Measurements from ENCODE around the gene RYR3.
"Not testable (repeated sequence)": the region's sequence is repeated elsewhere in the genome, so short reads cannot be mapped to it uniquely, and the experiment has no call there.

Gene RYR3

DNA sequence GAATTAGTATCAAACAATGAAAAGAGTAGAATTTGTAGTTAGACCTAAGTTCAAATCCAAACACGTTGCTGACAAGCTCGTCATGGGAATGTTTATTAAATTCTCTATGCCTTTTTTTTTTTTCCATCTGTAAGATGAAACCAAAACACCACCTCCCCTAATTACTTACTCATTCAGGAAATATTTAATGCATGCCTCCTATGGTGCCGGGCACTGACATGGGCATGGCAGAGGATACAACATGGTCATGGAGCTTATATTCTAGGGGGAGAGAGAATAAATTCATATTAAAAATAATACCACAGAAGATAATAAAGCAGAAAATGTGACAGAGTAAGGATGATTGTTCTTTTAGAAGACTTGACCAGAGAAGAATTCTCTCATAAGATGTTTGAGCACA is 215.8 kb downstream of the RYR3 start:
- DNase-seq = no peak

DNA sequence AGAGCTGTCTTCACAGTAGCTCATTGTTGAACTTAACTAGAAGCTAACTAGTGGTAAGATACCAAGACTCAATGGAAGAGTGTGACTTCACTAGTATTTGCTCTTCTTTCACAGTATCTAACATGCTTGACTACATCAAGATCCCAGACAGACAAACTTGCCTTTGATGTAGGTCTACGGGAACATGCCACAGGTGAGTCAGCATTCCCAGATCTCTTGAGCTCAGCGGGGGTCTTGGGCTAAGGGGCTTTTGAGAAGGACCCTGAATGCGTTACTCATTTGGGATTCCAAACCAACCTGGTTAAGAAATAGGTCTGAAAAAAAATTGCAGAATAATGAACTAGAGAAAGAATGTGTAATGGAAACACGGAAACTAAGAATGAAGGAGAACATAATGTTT is 222.4 kb downstream of the RYR3 start:
- no peak for DNase-seq

DNA sequence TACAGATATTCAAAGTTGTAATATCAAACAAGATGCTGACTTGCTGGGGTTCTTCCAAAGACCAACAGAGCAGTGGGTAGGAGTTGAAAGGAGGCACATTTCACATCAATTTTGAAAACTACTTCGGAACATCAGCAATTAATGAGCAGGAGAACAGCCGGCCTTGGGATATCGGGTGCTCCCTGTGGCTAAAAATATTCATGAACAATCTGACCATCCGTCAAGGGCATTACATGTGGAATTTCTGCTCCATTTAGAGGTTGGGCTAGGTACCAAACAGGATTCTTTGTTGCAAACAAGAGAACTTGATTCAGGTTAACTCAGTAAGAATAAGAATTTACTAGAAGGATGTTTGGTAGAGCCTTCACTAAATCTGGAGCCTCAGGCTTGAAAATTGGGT is 223.9 kb downstream of the RYR3 start:
- no peak for DNase-seq

GRCh38 chr15:33535135-33535534 is 224.4 kb downstream of the RYR3 start:
- no peak for DNase-seq

GRCh38 chr15:33539825-33540573 is 229.2 kb downstream of the RYR3 start:
- no peak for DNase-seq

GRCh38 chr15:33543957-33544356 is 233.2 kb downstream of the RYR3 start:
- DNase-seq = no peak

DNA sequence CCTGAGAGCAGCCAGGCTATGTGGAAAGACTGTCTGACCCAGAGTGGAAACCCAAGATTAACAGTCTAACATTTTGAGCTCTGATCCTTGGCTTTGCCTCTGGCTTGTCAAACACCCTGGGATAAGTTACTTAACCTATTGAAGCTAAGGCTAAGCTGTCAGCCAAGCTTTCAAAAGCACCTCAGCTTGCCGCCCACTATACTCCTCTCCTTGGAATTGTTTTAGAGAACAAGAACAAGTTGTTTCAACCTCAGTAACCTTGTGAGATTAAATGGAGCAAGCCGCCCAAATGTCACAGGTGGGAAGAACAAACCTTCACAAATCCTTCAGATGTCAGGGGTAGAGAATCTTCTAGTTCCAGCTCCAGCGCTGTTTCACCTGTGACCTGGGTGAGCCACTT is 235.1 kb downstream of the RYR3 start:
- no peak for DNase-seq

GRCh38 chr15:33547876-33548275 is 237.1 kb downstream of the RYR3 start:
- DNase-seq = no peak

- no peak for DNase-seq
Measured at GRCh38 chr15:33551860-33552259, 241.1 kb downstream of the RYR3 start.

GRCh38 chr15:33553157-33553556 is 242.4 kb downstream of the RYR3 start:
- DNase-seq = no peak

GRCh38 chr15:33559207-33559890 is 248.6 kb downstream of the RYR3 start:
- no peak for DNase-seq

DNA sequence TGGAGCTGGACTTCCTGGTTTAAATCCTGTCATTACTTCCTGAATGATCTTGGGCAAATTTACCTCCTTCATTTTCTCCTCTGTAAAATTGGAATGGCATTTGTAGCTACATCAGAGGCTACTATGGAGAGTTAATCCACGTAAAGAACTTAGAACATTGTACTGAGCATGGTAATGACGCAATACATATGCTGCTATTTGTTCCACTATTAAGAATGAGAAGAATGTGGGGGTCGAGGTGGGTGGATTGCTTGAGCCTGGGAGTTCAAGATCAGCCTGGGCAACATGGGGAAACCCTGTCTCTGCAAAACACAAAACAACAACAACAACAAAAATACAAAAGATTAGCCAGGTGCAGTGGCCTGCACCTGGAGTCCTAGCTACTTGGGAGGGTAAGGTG is 250.6 kb downstream of the RYR3 start:
- no peak for DNase-seq

DNA sequence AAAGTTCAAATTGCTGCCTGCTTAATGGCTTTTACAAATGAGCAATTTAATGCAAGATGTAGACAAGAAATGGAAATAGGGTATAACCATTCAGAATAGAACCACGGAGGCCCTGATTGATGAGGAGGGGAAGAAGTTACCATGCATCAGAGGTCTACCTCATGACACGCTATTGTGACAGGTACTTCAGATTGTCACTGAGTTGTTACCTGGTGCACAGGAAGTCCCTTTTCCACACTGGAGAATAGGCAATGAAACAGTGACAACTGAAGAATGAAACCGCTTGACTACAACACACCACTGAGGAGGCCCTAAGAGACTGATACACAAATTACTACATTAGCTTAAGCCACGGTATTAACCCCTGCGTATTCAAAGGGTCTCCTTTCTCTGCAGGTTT is 251.2 kb downstream of the RYR3 start:
- DNase-seq = no peak

DNA sequence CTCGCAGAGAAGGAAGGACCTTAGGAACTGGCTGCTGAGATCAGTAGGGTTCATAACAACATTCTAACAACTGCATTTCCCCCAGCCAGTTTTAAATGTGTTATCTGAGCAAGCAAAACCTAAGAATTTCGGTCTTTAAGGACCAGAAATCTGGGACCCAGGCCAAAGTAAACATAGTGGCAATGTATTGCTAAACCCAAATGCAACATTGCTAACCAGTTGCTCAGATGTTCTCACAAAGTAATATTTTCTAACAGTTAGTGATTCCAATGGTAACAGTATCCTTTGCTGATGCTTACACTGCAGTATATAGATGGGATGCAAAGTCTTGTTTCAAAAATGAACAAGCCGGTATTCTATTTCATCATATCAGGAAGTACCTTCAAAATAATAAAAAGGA is 254.3 kb downstream of the RYR3 start:
- no peak for DNase-seq

- no peak for DNase-seq
Measured at GRCh38 chr15:33567652-33568051, 256.9 kb downstream of the RYR3 start.

DNA sequence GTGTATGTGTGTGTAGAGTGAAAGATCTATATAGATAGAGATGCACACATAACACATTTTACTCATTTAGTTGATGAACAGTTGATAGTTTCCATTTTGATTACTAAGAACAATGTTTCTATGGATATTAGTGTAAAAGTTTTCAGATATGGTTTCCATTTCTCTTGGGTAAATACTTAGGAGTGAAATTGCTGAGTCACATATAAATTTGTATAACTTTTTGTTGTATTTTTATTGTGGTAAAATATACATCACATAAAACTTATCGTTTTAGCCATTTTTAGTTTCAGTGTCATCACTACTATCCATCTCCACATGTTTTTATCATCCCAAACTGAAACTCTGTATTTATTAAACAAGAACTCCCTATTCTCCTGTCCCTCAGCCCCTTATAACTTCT is 258.3 kb downstream of the RYR3 start:
- no peak for DNase-seq

- not testable (repeated sequence) for DNase-seq
Measured at GRCh38 chr15:33577911-33578310, 267.1 kb downstream of the RYR3 start.

DNA sequence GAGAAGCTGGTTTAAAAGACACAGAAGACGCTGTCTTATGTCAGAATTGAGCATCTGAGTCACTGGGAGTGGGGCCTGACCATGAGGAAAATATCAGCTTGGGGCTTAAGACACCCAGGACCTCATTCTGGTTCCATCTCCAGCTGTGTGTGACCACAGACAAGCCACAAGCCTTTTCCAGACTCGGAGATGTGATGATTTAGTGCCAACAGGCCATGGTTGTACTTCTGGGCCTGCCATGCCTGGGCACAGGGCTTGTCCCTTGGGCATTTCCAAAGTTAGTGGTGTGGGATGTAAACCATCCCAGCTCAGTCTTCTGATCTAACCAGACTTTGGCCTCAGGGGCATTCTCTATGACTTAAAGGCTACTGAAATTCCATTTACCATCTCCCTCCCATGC is 269.8 kb downstream of the RYR3 start:
- no peak for DNase-seq

GRCh38 chr15:33581032-33581431 is 270.3 kb downstream of the RYR3 start:
- no peak for DNase-seq

GRCh38 chr15:33584797-33585196 is 274.0 kb downstream of the RYR3 start:
- DNase-seq = no peak

GRCh38 chr15:33586786-33587697 is 276.3 kb downstream of the RYR3 start:
- DNase-seq = no peak

DNA sequence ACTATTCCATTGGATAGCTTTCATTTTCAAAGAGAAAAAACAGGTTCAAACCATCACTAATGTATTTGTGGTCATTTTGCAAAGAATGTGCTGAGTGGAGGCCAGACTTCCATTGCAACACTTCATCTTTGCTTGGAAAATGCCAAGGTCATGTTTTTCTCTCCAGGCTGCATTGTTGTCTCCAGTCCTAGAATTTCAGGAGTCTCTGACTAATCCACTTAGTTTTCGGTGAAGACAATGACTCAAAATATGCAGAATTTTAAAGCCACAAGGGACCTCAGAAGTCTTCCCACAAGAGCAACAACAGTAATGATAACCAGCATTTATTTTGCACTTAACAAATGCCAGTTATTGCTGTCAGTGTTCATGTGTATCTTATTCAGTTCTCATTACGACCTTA is 277.0 kb downstream of the RYR3 start:
- no peak for DNase-seq

GRCh38 chr15:33592864-33593263 is 282.1 kb downstream of the RYR3 start:
- DNase-seq = no peak

GRCh38 chr15:33598382-33598781 is 287.6 kb downstream of the RYR3 start:
- not testable (repeated sequence) for DNase-seq
